ENCODE measurements around the gene MRPL52.
"Not testable (repeated sequence)": the region's sequence is repeated elsewhere in the genome, so short reads cannot be mapped to it uniquely, and the experiment has no call there.

Gene MRPL52

GRCh38 chr14:22798528-22798927, 31.2 kb upstream of the MRPL52 start:
- no peak for DNase-seq (ENCODE audit: extremely low spot score)
- TF ChIP-seq, protein P1, sequence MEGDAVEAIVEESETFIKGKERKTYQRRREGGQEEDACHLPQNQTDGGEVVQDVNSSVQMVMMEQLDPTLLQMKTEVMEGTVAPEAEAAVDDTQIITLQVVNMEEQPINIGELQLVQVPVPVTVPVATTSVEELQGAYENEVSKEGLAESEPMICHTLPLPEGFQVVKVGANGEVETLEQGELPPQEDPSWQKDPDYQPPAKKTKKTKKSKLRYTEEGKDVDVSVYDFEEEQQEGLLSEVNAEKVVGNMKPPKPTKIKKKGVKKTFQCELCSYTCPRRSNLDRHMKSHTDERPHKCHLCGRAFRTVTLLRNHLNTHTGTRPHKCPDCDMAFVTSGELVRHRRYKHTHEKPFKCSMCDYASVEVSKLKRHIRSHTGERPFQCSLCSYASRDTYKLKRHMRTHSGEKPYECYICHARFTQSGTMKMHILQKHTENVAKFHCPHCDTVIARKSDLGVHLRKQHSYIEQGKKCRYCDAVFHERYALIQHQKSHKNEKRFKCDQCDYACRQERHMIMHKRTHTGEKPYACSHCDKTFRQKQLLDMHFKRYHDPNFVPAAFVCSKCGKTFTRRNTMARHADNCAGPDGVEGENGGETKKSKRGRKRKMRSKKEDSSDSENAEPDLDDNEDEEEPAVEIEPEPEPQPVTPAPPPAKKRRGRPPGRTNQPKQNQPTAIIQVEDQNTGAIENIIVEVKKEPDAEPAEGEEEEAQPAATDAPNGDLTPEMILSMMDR (IDR thresholded peaks at IDR 0.05; ENCODE audit: control extremely low read depth, extremely low read depth, low read depth, missing control alignments), result no peak
- POLR2A ChIA-PET, result no interaction called here
- CTCF ChIA-PET, result interaction anchor here (1.0 to 1.1 kb wide), 2 partner anchors 17 to 24 kb away, joined by 3 to 4 read pairs; no protein-coding TSS in a partner anchor

DNA sequence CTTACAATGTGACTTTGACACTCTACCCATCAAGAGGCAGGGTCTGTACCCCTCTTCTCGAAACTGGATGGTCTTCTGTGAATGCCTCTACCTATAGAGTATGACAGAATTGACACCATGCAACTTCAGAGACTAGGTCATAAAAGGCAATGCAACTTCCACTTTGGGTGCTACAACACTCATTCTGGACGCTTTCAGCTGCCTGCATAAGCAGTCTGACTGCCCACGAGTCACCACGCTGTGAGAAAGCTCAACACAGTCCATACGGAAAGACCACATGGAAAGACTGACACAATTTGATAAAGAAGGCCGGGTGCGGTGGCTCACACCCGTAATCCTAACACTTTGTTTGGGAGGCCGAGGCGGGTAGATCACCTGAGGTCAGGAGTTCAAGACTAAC, 29.3 kb upstream of the MRPL52 start:
- DNase-seq (ENCODE audit: extremely low spot score), result no peak
- CTCF ChIA-PET, result interaction anchor here (1.0 to 1.3 kb wide), 4 partner anchors 11 to 230 kb away, joined by 3 to 4 read pairs (median 3); no protein-coding TSS in a partner anchor
- TF ChIP-seq, protein P1 (IDR thresholded peaks at IDR 0.05; ENCODE audit: control extremely low read depth, extremely low read depth, low read depth, missing control alignments), result no peak
- POLR2A ChIA-PET, result no interaction called here

DNA sequence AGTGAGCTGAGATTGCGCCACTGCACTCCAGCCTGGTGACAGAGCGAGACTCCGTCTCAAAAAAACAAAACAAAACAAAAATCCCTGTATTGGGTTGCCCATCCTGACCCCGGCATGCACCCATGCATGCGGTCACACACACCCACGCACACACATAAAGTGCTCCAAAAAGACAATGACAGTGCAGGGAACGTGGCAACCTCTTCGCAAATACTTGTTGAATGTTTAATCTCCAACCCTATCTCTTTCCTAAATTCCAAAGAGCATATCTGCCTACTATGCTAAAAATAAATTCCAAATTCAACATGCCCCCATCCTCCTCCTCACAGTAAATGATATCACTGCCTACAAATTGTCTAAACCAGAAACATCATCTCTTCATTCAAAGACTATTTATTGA, 28.0 kb upstream of the MRPL52 start:
- ChIA-PET POLR2A (no interaction called here), CTCF (interaction anchor here (0.9 to 1.7 kb wide), 7 partner anchors 10 to 231 kb away, joined by 3 to 4 read pairs (median 3); no protein-coding TSS in a partner anchor)
- TF ChIP-seq, protein P1 (IDR thresholded peaks at IDR 0.05; ENCODE audit: control extremely low read depth, extremely low read depth, low read depth, missing control alignments), result no peak
- DNase-seq (ENCODE audit: extremely low spot score), result no peak

GRCh38 chr14:22802860-22803686, 26.6 kb upstream of the MRPL52 start:
- TF ChIP-seq, protein P1 (IDR thresholded peaks at IDR 0.05; ENCODE audit: control extremely low read depth, extremely low read depth, low read depth, missing control alignments), result no peak
- ChIA-PET CTCF (interaction anchor here (0.8 to 1.7 kb wide), 9 partner anchors 9 to 233 kb away, joined by 3 to 4 read pairs (median 3); no protein-coding TSS in a partner anchor), POLR2A (no interaction called here)

GRCh38 chr14:22803687-22803974, 26.1 kb upstream of the MRPL52 start:
- DNase-seq (ENCODE audit: extremely low spot score), result no peak
- POLR2A ChIA-PET, result no interaction called here
- CTCF ChIA-PET, result interaction anchor here (0.8 to 2.6 kb wide), 4 partner anchors 16 to 234 kb away, joined by 3 to 7 read pairs (median 4); no protein-coding TSS in a partner anchor
- TF ChIP-seq, protein P1 (IDR thresholded peaks at IDR 0.05; ENCODE audit: control extremely low read depth, extremely low read depth, low read depth, missing control alignments), result no peak

More at GRCh38 chr14:22802860-22803686, 26.6 kb upstream of the MRPL52 start:
- DNase-seq (ENCODE audit: extremely low spot score), result no peak

- CTCF ChIA-PET, result interaction anchor here (1.2 to 2.6 kb wide), 7 partner anchors 11 to 235 kb away, joined by 3 to 7 read pairs (median 4); no protein-coding TSS in a partner anchor
- DNase-seq (ENCODE audit: extremely low spot score); POLR2A ChIA-PET: not testable (repeated sequence)
Observed at GRCh38 chr14:22805235-22805634, 24.5 kb upstream of the MRPL52 start.
